ENCODE results near the gene OR8B12.

DNA sequence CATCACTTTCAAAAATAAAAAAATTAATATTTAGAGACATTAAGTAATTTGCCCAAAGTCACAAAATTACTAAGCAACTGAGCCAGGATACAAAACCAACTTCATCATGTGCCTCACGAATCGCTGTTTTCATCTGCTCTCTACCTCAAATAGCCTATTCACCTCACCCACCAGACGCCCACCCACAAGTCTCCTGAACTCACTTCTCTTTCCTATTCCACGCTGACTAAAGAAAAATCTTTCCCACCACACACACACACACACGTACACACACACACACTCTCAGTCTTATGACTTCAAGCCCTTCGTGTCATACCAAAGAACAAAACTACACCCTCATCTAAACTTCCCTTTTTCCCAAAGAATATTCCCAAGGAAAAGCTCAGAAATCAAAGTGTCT is 2.2 kb downstream of the OR8B12 start:
- TF ChIP-seq CTCF (IDR thresholded peaks at IDR 0.05; ENCODE audit: low read depth, low read length) (no peak), EZH2phosphoT487 (IDR thresholded peaks at IDR 0.05; ENCODE audit: low read depth) (no peak)
